GM12872 (cell line): ENCODE results near the gene OSBPL2.

Experiments
- TF ChIP-seq, protein P1 (sequence below): IDR thresholded peaks from 3 replicates; pipeline ENCODE4 v1.5.1; 2011; ENCODE audit warnings: low read depth, mild to moderate bottlenecking, low read length, moderate library complexity; ENCODE audit not compliant: insufficient read depth

Gene OSBPL2

GRCh38 chr20:62266851-62267250, 28.5 kb downstream of the OSBPL2 start:
- TF ChIP-seq, protein P1, sequence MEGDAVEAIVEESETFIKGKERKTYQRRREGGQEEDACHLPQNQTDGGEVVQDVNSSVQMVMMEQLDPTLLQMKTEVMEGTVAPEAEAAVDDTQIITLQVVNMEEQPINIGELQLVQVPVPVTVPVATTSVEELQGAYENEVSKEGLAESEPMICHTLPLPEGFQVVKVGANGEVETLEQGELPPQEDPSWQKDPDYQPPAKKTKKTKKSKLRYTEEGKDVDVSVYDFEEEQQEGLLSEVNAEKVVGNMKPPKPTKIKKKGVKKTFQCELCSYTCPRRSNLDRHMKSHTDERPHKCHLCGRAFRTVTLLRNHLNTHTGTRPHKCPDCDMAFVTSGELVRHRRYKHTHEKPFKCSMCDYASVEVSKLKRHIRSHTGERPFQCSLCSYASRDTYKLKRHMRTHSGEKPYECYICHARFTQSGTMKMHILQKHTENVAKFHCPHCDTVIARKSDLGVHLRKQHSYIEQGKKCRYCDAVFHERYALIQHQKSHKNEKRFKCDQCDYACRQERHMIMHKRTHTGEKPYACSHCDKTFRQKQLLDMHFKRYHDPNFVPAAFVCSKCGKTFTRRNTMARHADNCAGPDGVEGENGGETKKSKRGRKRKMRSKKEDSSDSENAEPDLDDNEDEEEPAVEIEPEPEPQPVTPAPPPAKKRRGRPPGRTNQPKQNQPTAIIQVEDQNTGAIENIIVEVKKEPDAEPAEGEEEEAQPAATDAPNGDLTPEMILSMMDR: no peak

GRCh38 chr20:62267543-62267942, 29.2 kb downstream of the OSBPL2 start:
- TF ChIP-seq, protein P1: no peak

- TF ChIP-seq, protein P1: no peak
Observed at GRCh38 chr20:62268228-62268900, 30.0 kb downstream of the OSBPL2 start.

- TF ChIP-seq, protein P1: no peak
Observed at GRCh38 chr20:62269378-62269777, 31.1 kb downstream of the OSBPL2 start.

DNA sequence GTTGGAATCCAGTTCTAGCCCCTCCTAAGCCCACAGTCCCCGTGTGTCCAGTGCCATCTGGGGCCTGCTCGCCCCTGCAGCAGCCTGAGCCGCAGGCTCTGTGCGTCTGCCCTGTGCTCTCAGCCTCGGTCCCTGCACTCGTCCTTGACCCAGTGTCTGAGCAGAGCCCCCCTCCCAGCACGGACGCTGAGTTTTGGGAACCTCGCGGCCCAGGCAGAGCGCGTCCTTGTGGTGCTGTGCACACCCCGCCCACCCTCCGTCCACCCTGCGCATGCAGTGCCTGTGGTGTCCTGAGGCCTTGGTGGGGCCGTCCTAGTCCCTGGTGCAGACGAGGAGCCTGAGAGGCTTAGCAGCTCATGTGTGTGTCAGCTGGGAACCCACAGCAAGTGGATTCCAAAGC, 31.6 kb downstream of the OSBPL2 start:
- TF ChIP-seq, protein P1: no peak

DNA sequence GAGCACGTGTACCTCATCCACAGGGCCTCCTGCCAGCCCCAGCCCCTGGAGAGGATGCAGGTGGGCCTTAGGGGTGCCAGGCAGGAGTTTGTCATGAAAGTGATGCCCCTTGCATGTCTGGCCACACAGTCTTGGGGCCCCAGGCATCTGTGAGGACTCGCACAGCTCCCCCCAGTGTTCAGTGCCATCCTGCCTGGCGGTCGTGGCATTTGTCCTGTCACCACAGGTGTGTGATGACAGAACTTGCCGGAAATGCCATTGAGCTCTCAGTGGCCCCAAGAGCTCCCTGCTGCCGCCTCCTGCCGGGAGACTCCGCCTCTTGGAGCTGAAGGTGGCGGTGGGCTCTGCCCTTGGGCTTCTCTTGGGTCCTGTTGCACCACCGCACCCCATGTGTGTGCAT, 33.9 kb downstream of the OSBPL2 start:
- TF ChIP-seq, protein P1: 0 out of 3 replicates have a peak, but pooled peaks have one; percentile 8

GRCh38 chr20:62273416-62273815, 35.1 kb downstream of the OSBPL2 start:
- TF ChIP-seq, protein P1: no peak
